Colon (tissue), 2 donors: Measurements from ENCODE around the gene TMEM213.

Source experiments
- FAIRE-seq: peaks from 2 replicates; lab custom pipeline; 2012; peaks lifted over from hg19 to GRCh38; lab: Jason Lieb, UNC
- donor health status: control.
- donor health status: control.

TMEM213 gene

GRCh38 chr7:138875794-138876193 lies 78.0 kb downstream of the TMEM213 start:
- FAIRE-seq, result no peak

GRCh38 chr7:138876326-138876725 lies 78.5 kb downstream of the TMEM213 start:
- FAIRE-seq, result no peak

GRCh38 chr7:138878051-138878450 lies 80.3 kb downstream of the TMEM213 start:
- FAIRE-seq, result no peak

GRCh38 chr7:138878856-138879255 lies 81.1 kb downstream of the TMEM213 start:
- no peak for FAIRE-seq

- FAIRE-seq, result no peak
Observed at GRCh38 chr7:138879356-138879755, 81.6 kb downstream of the TMEM213 start.

GRCh38 chr7:138880881-138881578 lies 83.2 kb downstream of the TMEM213 start:
- no peak for FAIRE-seq

GRCh38 chr7:138881579-138882188 lies 83.9 kb downstream of the TMEM213 start:
- no peak for FAIRE-seq

- no peak for FAIRE-seq
Observed at GRCh38 chr7:138882249-138882648, 84.5 kb downstream of the TMEM213 start.

GRCh38 chr7:138885383-138886147 lies 87.8 kb downstream of the TMEM213 start:
- FAIRE-seq, result no peak

- FAIRE-seq, result no peak
Observed at GRCh38 chr7:138886501-138886917, 88.7 kb downstream of the TMEM213 start.

GRCh38 chr7:138887085-138887710 lies 89.4 kb downstream of the TMEM213 start:
- no peak for FAIRE-seq
